Ammon's horn (tissue), 1 donor: Measurements from ENCODE around the gene TMEM232.
"Not testable (repeated sequence)": the region's sequence is repeated elsewhere in the genome, so short reads cannot be mapped to it uniquely, and the experiment has no call there.

ENCODE experiments used
- DNase-seq: peaks from one replicate; pipeline ENCODE4 v3.0.0-alpha.2; 2016; ENCODE audit warnings: low spot score

Gene TMEM232

GRCh38 chr5:110625376-110625999 is 101.0 kb downstream of the TMEM232 start:
- no peak for DNase-seq

GRCh38 chr5:110623874-110624273 is 102.6 kb downstream of the TMEM232 start:
- peak; percentile 4 for DNase-seq

GRCh38 chr5:110618941-110619340 is 107.5 kb downstream of the TMEM232 start:
- DNase-seq, result no peak

GRCh38 chr5:110616009-110616408 is 110.5 kb downstream of the TMEM232 start:
- DNase-seq, result no peak

GRCh38 chr5:110612794-110613247 is 113.7 kb downstream of the TMEM232 start:
- no peak for DNase-seq

- no peak for DNase-seq
These were observed 114.7 kb downstream of the TMEM232 start for GRCh38 chr5:110611817-110612216.

GRCh38 chr5:110594866-110595265 is 131.6 kb downstream of the TMEM232 start:
- no peak for DNase-seq

GRCh38 chr5:110590187-110590586 is 136.3 kb downstream of the TMEM232 start:
- peak; percentile 5 for DNase-seq

- no peak for DNase-seq
These were observed 138.0 kb downstream of the TMEM232 start for GRCh38 chr5:110588286-110588980.

GRCh38 chr5:110580625-110581024 is 145.8 kb downstream of the TMEM232 start:
- DNase-seq, result no peak

GRCh38 chr5:110572729-110573128 is 153.7 kb downstream of the TMEM232 start:
- no peak for DNase-seq

GRCh38 chr5:110562191-110562590 is 164.3 kb downstream of the TMEM232 start:
- DNase-seq, result no peak

GRCh38 chr5:110561510-110561909 is 165.0 kb downstream of the TMEM232 start:
- no peak for DNase-seq

GRCh38 chr5:110549301-110549700 is 177.2 kb downstream of the TMEM232 start:
- no peak for DNase-seq

- no peak for DNase-seq
These were observed 178.3 kb downstream of the TMEM232 start for GRCh38 chr5:110548171-110548570.

GRCh38 chr5:110547495-110547894 is 179.0 kb downstream of the TMEM232 start:
- no peak for DNase-seq

- no peak for DNase-seq
These were observed 180.8 kb downstream of the TMEM232 start for GRCh38 chr5:110545716-110546115.

GRCh38 chr5:110544603-110545002 is 181.9 kb downstream of the TMEM232 start:
- DNase-seq, result no peak

- DNase-seq, result no peak
These were observed 183.5 kb downstream of the TMEM232 start for GRCh38 chr5:110542949-110543348.

- peak; percentile 54 for DNase-seq
These were observed 190.1 kb downstream of the TMEM232 start for GRCh38 chr5:110536120-110537115.

GRCh38 chr5:110535146-110535545 is 191.3 kb downstream of the TMEM232 start:
- DNase-seq, result not testable (repeated sequence)

- DNase-seq, result no peak
These were observed 200.7 kb downstream of the TMEM232 start for GRCh38 chr5:110525762-110526161.
